Effector memory CD4-positive, alpha-beta T cell (primary cell): ENCODE measurements around the gene DLK1.

ENCODE experiments used
- DNase-seq, 3 donors: peaks; one replicate each; pipeline ENCODE4 v3.0.0-alpha.2; 2020
- H3K27ac ChIP-seq: 2 replicates; pipeline ENCODE4 v1.7.0; 2013; ENCODE audit warnings: mild to moderate bottlenecking, low read length, moderate library complexity; ENCODE audit not compliant: insufficient read depth, poor library complexity, severe bottlenecking
- H3K27me3 ChIP-seq: replicated peaks from 2 replicates; pipeline ENCODE4 v1.7.0; 2013; ENCODE audit warnings: mild to moderate bottlenecking, low read length; ENCODE audit not compliant: insufficient read depth, control insufficient read depth, poor library complexity, severe bottlenecking
- H3K36me3 ChIP-seq: 2 replicates; pipeline ENCODE4 v1.7.0; 2013; ENCODE audit warnings: mild to moderate bottlenecking, low read length, moderate library complexity; ENCODE audit not compliant: control insufficient read depth, insufficient read depth
- H3K4me1 ChIP-seq: 2 replicates; pipeline ENCODE4 v1.7.0; 2013; ENCODE audit warnings: low read length, mild to moderate bottlenecking; ENCODE audit not compliant: control insufficient read depth, insufficient read depth, poor library complexity, severe bottlenecking
- H3K4me3 ChIP-seq: 2 replicates; pipeline ENCODE4 v1.7.0; 2013; ENCODE audit warnings: low read length, low read depth, mild to moderate bottlenecking; ENCODE audit not compliant: insufficient read depth, poor library complexity, severe bottlenecking
- H3K9me3 ChIP-seq: 2 replicates; pipeline ENCODE4 v1.7.0; 2013; ENCODE audit warnings: mild to moderate bottlenecking, low read length, moderate library complexity; ENCODE audit not compliant: control insufficient read depth

DLK1 gene

GRCh38 chr14:100774164-100774537 lies 47.5 kb downstream of the DLK1 start:
- Histone ChIP-seq H3K27me3 (no peaks in the 10 kb centered on the region), H3K9me3 (no peaks in the 10 kb centered on the region), H3K36me3 (no peaks in the 10 kb centered on the region), H3K4me3 (no peak overlapping the region), H3K4me1 (no peaks in the 10 kb centered on the region), H3K27ac (no peak overlapping the region)
- no peak for DNase-seq

- no peak overlapping the region for H3K4me3 ChIP-seq
- no peak overlapping the region for H3K27ac ChIP-seq
- no peaks in the 10 kb centered on the region for H3K36me3 ChIP-seq
- no peak for DNase-seq
- no peaks in the 10 kb centered on the region for H3K9me3 ChIP-seq
- no peaks in the 10 kb centered on the region for H3K27me3 ChIP-seq
- H3K4me1 ChIP-seq, result no peaks in the 10 kb centered on the region
Observed at GRCh38 chr14:100775351-100775830, 48.7 kb downstream of the DLK1 start.

GRCh38 chr14:100775831-100776591 lies 49.3 kb downstream of the DLK1 start:
- H3K36me3 ChIP-seq, result no peaks in the 10 kb centered on the region
- no peak overlapping the region for H3K4me3 ChIP-seq
- H3K27ac ChIP-seq, result no peak overlapping the region
- no peak for DNase-seq
- no peaks in the 10 kb centered on the region for H3K4me1 ChIP-seq
- no peaks in the 10 kb centered on the region for H3K27me3 ChIP-seq
- H3K9me3 ChIP-seq, result no peaks in the 10 kb centered on the region

GRCh38 chr14:100776681-100777365 lies 50.1 kb downstream of the DLK1 start:
- no peak overlapping the region for H3K4me3 ChIP-seq
- no peak for DNase-seq
- no peaks in the 10 kb centered on the region for H3K27me3 ChIP-seq
- no peaks in the 10 kb centered on the region for H3K36me3 ChIP-seq
- H3K4me1 ChIP-seq, result no peaks in the 10 kb centered on the region
- no peak overlapping the region for H3K27ac ChIP-seq
- H3K9me3 ChIP-seq, result no peaks in the 10 kb centered on the region

- Histone ChIP-seq H3K4me1 (no peaks in the 10 kb centered on the region), H3K9me3 (no peaks in the 10 kb centered on the region), H3K27me3 (no peaks in the 10 kb centered on the region)
Observed at GRCh38 chr14:100777366-100777817, 50.7 kb downstream of the DLK1 start.

GRCh38 chr14:100777818-100778525 lies 51.3 kb downstream of the DLK1 start:
- no peak for DNase-seq
- no peaks in the 10 kb centered on the region for H3K4me1 ChIP-seq
- no peaks in the 10 kb centered on the region for H3K9me3 ChIP-seq
- H3K4me3 ChIP-seq, result no peak overlapping the region
- H3K27me3 ChIP-seq, result no peaks in the 10 kb centered on the region
- H3K36me3 ChIP-seq, result no peaks in the 10 kb centered on the region
- no peak overlapping the region for H3K27ac ChIP-seq

More at GRCh38 chr14:100777366-100777817, 50.7 kb downstream of the DLK1 start:
- no peak overlapping the region for H3K4me3 ChIP-seq
- H3K36me3 ChIP-seq, result no peaks in the 10 kb centered on the region
- no peak for DNase-seq
- no peak overlapping the region for H3K27ac ChIP-seq

GRCh38 chr14:100778526-100778882 lies 51.8 kb downstream of the DLK1 start:
- no peaks in the 10 kb centered on the region for H3K36me3 ChIP-seq
- H3K4me1 ChIP-seq, result no peaks in the 10 kb centered on the region
- H3K27ac ChIP-seq, result no peak overlapping the region
- no peaks in the 10 kb centered on the region for H3K27me3 ChIP-seq
- DNase-seq, result no peak
- no peak overlapping the region for H3K4me3 ChIP-seq
- no peaks in the 10 kb centered on the region for H3K9me3 ChIP-seq

- Histone ChIP-seq H3K4me3 (no peak overlapping the region), H3K27ac (no peak overlapping the region), H3K36me3 (no peaks in the 10 kb centered on the region), H3K9me3 (no peaks in the 10 kb centered on the region), H3K27me3 (no peaks in the 10 kb centered on the region), H3K4me1 (no peaks in the 10 kb centered on the region)
- no peak for DNase-seq
Observed at GRCh38 chr14:100778951-100779690, 52.4 kb downstream of the DLK1 start.

GRCh38 chr14:100779691-100780080 lies 53.0 kb downstream of the DLK1 start:
- H3K4me3 ChIP-seq, result no peak overlapping the region
- no peaks in the 10 kb centered on the region for H3K9me3 ChIP-seq
- no peak for DNase-seq
- H3K4me1 ChIP-seq, result no peaks in the 10 kb centered on the region
- no peaks in the 10 kb centered on the region for H3K36me3 ChIP-seq
- H3K27ac ChIP-seq, result no peak overlapping the region
- no peaks in the 10 kb centered on the region for H3K27me3 ChIP-seq
